Panc1 (cell line): Measurements from ENCODE around the gene PLEKHG4B.

Experiments used
- POLR2AphosphoS5 ChIP-seq: IDR thresholded peaks from 2 replicates; pipeline ENCODE4 v1.6.1; 2012; ENCODE audit warnings: mild to moderate bottlenecking, low read depth, low read length, moderate library complexity
- REST ChIP-seq, 2 experiments: IDR thresholded peaks; 2 replicates each; pipeline ENCODE4 v1.6.1; 2011 to 2012; ENCODE audit warnings: low read depth in 2 of 2, control low read depth in 1 of 2, low read length in 1 of 2, mild to moderate bottlenecking in 1 of 2, moderate library complexity in 1 of 2; ENCODE audit not compliant: insufficient read depth in 1 of 2
- SIN3A ChIP-seq: IDR thresholded peaks from 2 replicates; pipeline ENCODE4 v1.6.1; 2012; ENCODE audit warnings: low read depth, mild to moderate bottlenecking, low read length, moderate library complexity, borderline replicate concordance; ENCODE audit not compliant: insufficient read depth
- TCF7L2 ChIP-seq: IDR thresholded peaks from 2 replicates; pipeline ENCODE4 v1.6.1; 2011; ENCODE audit warnings: mild to moderate bottlenecking, low read depth, low read length, inconsistent platforms
- TF ChIP-seq, protein P1 (sequence below): fragments of 450-650 bp; IDR thresholded peaks from 2 replicates; pipeline ENCODE4 v1.5.1; 2017; ENCODE audit warnings: mild to moderate bottlenecking

DNA sequence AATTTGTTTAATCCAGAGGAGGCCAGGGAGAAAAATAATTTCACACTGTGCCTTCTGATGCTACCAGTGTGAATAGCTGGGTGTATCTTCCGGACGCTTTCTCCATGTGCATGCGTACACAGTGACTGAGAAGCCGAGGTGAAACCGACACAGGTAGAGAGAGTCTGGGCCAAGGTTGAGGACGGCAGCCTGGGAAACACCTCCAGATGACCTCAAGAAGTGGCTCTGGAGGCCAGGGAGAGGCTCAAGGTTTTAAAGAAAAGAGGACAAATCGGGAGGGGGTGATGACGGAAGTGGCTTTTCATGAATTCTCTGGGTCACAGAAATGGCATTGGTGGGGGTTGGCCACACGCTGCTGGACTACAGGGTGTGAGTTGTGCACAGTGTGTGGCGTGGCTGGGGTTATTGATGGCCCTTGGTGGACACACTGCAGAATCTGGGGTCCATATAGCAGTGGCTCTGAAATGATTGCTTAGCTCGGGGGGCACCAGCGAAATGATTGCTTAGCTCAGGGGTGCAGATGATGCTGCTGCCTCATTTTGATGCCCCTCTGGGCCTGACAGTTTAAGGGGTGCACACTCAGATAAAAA lies 65.3 kb downstream of the PLEKHG4B start:
- TF ChIP-seq, protein P1, sequence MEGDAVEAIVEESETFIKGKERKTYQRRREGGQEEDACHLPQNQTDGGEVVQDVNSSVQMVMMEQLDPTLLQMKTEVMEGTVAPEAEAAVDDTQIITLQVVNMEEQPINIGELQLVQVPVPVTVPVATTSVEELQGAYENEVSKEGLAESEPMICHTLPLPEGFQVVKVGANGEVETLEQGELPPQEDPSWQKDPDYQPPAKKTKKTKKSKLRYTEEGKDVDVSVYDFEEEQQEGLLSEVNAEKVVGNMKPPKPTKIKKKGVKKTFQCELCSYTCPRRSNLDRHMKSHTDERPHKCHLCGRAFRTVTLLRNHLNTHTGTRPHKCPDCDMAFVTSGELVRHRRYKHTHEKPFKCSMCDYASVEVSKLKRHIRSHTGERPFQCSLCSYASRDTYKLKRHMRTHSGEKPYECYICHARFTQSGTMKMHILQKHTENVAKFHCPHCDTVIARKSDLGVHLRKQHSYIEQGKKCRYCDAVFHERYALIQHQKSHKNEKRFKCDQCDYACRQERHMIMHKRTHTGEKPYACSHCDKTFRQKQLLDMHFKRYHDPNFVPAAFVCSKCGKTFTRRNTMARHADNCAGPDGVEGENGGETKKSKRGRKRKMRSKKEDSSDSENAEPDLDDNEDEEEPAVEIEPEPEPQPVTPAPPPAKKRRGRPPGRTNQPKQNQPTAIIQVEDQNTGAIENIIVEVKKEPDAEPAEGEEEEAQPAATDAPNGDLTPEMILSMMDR = no peak
- no peak for TF ChIP-seq POLR2AphosphoS5
- no peak for TF ChIP-seq SIN3A
- no peak for TF ChIP-seq TCF7L2
- TF ChIP-seq REST (IDR thresholded peaks at IDR 0.05; ENCODE audit: insufficient read depth in 1 of 2, low read depth in 2 of 2, low read length in 1 of 2) = no peak
